ENCODE results near the gene CEP57L1. TPM values are rescaled to one million over a fixed set of nuclear protein-coding genes. Genes with fewer than 3 reads are reported as not detected.
A peak's percentile ranks its signal among the peaks of the same experiment; 100 is the strongest.

CEP57L1 gene
- total RNA-seq, 2 donors from 2014 or later, result 21.8 to 22.3 TPM

GRCh38 chr6:109202409-109203264, 107.3 kb downstream of the CEP57L1 start:
- peaks cover 21% of the 10 kb centered on the region for H3K4me1 Mint-ChIP-seq (ENCODE audit: low read depth)
- H3K36me3 Mint-ChIP-seq (ENCODE audit: insufficient read depth in 2 of 2), result no peaks in the 10 kb centered on the region
- no peaks in the 10 kb centered on the region for H3K9me3 Mint-ChIP-seq
- peak; percentile 42 to 49 for DNase-seq
- H3K4me3 Mint-ChIP-seq, result peak overlapping the region; percentile 50 to 73
- no peaks in the 10 kb centered on the region for H3K27me3 Mint-ChIP-seq (ENCODE audit: low read depth)
- peak; percentile 95 to 96 for ATAC-seq (replicated peaks in 1 of 2)
- H3K27ac Mint-ChIP-seq, result peak overlapping the region; percentile 85

GRCh38 chr6:109204511-109204910, 109.2 kb downstream of the CEP57L1 start:
- no peaks in the 10 kb centered on the region for H3K9me3 Mint-ChIP-seq
- no peak overlapping the region for H3K4me3 Mint-ChIP-seq
- H3K27ac Mint-ChIP-seq, result no peak overlapping the region
- H3K36me3 Mint-ChIP-seq (ENCODE audit: insufficient read depth in 2 of 2), result no peaks in the 10 kb centered on the region
- DNase-seq, result no peak
- H3K4me1 Mint-ChIP-seq (ENCODE audit: low read depth), result peaks cover 21% of the 10 kb centered on the region
- ATAC-seq (replicated peaks in 1 of 2), result no peak
- no peaks in the 10 kb centered on the region for H3K27me3 Mint-ChIP-seq (ENCODE audit: low read depth)

DNA sequence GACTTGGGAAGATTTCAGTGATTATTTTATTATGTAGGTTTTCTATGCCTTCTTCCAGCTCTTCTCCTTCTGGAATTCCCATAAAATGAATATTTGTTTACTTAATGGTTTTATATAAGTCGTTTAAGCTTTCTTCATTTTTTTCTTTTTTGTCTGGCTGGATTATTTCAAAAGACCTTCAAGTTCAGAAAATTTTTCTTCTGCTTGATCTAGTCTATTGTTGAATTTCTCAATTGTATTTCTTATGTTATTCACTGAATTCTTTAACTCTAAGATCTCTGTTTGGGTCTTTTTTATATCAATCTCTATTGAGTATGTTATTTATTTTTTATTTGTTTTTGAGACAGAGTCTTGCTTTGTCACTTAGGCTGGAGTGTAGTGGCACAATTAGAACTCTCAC, 117.4 kb downstream of the CEP57L1 start:
- H3K4me1 Mint-ChIP-seq (ENCODE audit: low read depth), result no peaks in the 10 kb centered on the region

More for the DNA sequence above, 117.4 kb downstream of the CEP57L1 start:
- DNase-seq (no peak), ATAC-seq (replicated peaks in 1 of 2) (no peak)
- Mint-ChIP-seq H3K27me3 (ENCODE audit: low read depth) (peaks cover 5% of the 10 kb centered on the region), H3K9me3 (peaks cover 4 to 5% of the 10 kb centered on the region in 2 donors), H3K4me3 (no peak overlapping the region), H3K36me3 (ENCODE audit: insufficient read depth in 2 of 2) (peaks cover 0 to 3% of the 10 kb centered on the region in 2 donors), H3K27ac (no peak overlapping the region)

Other genes starting within 250 kb of the CEP57L1 start
- 1 to 10 TPM; 2.2 to 2.9 TPM for gene ARMC2, start 247.1 kb upstream of the CEP57L1 start, total RNA-seq
- 10 to 100 TPM; 16.2 to 25.7 TPM for gene SESN1, start 661 bp upstream of the CEP57L1 start, total RNA-seq